ENCODE measurements around the gene RNF44. TPM values are rescaled to one million over a fixed set of nuclear protein-coding genes. Genes with fewer than 3 reads are reported as not detected.
A peak's percentile ranks its signal among the peaks of the same experiment; 100 is the strongest.

RNF44 gene
- polyA plus RNA-seq, 1 donor: 56.3 TPM

DNA sequence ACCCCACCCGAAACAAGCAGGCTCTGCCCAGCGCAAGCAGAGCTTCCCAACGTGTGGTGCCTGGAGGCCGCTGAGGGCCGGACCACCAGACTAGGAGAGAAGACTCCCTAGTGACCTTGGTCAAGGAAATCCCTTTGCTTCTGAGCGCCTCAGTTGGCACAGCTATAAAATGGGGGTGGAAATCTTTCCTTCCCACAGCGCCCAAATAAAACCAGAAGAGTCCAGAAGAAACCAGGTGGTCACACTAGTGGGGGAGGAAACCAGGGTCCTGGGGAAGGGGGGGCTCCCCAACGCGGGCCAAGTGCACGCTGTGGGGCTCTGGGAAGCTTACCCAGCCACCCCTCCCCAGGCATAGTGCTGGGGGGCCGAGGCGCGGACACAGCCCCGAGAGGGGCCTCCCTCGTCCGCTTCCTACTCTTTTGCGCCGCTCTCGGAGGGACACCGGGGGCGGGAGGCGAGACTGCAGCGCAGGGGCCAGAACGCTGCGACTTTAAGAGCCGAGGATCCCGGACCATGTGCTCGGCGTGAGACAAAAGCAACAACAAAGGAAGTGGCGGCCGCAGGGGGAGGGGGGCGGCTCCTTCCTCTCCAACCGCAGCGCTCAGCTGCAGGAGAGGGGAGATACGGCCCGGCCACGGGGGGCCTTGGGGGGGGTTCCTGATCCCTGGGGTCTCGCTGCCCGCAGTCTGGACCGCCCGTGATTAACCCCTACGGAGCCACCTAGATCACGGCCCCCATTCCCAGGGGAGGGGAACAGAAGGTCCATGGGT lies 885 bp downstream of the RNF44 start:
- Histone ChIP-seq H3K27me3 (ENCODE audit: control insufficient read depth, insufficient read depth, low read length) (no peaks in the 10 kb centered on the region), H3K4me1 (ENCODE audit: control insufficient read depth, insufficient read depth, low read length) (peaks cover 43% of the 10 kb centered on the region), H3K36me3 (ENCODE audit: control insufficient read depth, insufficient read depth, low read length) (peaks cover 14% of the 10 kb centered on the region), H3K9me3 (ENCODE audit: control insufficient read depth, low read depth, low read length) (peaks cover 2% of the 10 kb centered on the region), H3K27ac (ENCODE audit: low read length) (peak overlapping the region; percentile 100), H3K4me3 (ENCODE audit: low read length) (peak overlapping the region; percentile 98)
- DNase-seq: peak; percentile 69 to 82
- no CpG with 5 or more reads among the region's 43 CpGs for WGBS (ENCODE audit: insufficient coverage, low lambda C conversion rate)

DNA sequence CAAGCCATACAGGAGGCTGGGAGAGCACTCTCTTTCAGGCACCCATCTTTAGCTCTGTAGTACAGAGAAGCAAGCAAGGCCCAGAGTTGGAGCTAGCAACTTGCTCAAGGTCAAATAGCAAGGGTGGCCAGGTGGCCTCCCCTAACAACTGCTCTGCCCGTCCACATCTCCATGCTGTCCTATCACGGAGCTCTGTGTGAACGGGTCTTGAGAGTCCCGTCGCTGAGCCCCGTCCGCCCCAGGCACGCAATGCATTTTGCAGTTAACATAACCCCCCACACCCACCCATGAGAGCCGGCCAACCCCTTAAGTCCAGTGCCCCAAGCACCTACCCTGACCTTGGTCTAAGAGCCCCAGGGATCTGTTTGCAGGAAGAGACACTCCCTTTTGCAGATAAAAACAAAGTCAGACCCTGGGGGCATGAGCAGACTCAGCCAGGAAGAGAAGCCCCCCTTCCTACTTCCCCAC lies 1.5 kb downstream of the RNF44 start:
- no peak for DNase-seq
- peak overlapping the region; percentile 98 for H3K4me3 ChIP-seq (ENCODE audit: low read length)
- WGBS (ENCODE audit: insufficient coverage, low lambda C conversion rate): no CpG with 5 or more reads among the region's 9 CpGs
- peaks cover 19% of the 10 kb centered on the region for H3K36me3 ChIP-seq (ENCODE audit: control insufficient read depth, insufficient read depth, low read length)
- H3K27me3 ChIP-seq (ENCODE audit: control insufficient read depth, insufficient read depth, low read length): no peaks in the 10 kb centered on the region
- peaks cover 38% of the 10 kb centered on the region for H3K4me1 ChIP-seq (ENCODE audit: control insufficient read depth, insufficient read depth, low read length)
- peak overlapping the region; percentile 100 for H3K27ac ChIP-seq (ENCODE audit: low read length)
- H3K9me3 ChIP-seq (ENCODE audit: control insufficient read depth, low read depth, low read length): peaks cover 2% of the 10 kb centered on the region

DNA sequence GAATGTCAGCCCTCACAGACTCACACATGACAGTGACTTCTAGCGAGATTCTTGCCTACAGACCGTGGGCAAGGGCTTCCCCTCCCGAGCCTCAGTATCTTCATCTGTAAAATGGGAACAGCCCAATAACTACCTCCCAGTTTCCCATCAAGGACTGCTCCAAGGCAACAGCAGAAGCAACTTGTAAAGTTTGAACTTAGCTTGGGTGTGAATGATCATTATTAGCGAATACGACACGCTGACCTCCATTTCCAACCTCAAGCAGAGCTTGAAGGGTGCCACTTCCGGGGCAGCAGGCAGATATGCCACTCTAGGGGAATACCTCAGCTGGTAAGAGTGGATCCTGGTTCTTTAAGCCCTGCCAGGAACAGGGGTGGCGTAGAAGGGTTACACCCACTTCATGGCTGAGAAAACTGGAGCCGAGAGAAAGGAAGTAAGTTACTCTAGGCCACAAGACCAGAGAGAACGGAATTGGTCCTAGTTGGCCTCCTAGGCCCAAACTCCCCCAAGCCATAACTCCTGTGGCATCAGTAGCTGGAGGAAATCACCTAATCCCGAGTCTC lies 2.0 kb downstream of the RNF44 start:
- peak in 1 of 2 donors; percentile 67 for DNase-seq
- H3K9me3 ChIP-seq (ENCODE audit: control insufficient read depth, low read depth, low read length): peaks cover 2% of the 10 kb centered on the region
- H3K27me3 ChIP-seq (ENCODE audit: control insufficient read depth, insufficient read depth, low read length): no peaks in the 10 kb centered on the region
- no CpG with 5 or more reads among the region's 11 CpGs for WGBS (ENCODE audit: insufficient coverage, low lambda C conversion rate)
- peaks cover 38% of the 10 kb centered on the region for H3K4me1 ChIP-seq (ENCODE audit: control insufficient read depth, insufficient read depth, low read length)
- H3K27ac ChIP-seq (ENCODE audit: low read length): peak overlapping the region; percentile 100
- peak overlapping the region; percentile 98 for H3K4me3 ChIP-seq (ENCODE audit: low read length)
- peaks cover 23% of the 10 kb centered on the region for H3K36me3 ChIP-seq (ENCODE audit: control insufficient read depth, insufficient read depth, low read length)

DNA sequence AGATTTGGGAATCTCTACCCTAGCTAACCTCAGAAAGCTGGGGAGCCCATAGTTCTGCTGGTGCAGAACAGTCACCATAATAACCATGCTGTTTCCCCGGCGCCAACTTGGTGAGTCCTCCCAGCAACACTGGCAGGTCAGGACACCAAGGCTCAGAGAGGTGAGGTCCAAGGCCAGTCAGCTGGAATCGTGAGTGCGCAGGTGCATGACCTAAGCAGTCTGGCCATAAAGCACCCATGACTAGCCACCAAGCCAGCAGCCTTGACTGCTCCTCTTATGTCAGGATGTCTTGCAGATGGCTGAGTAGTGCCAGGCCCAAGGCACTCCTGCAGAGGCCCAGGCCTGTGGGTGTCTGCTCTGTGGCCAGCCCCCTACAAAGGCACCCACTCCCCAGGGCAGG lies 2.6 kb downstream of the RNF44 start:
- Histone ChIP-seq H3K36me3 (ENCODE audit: control insufficient read depth, insufficient read depth, low read length) (peaks cover 25% of the 10 kb centered on the region), H3K9me3 (ENCODE audit: control insufficient read depth, low read depth, low read length) (peaks cover 2% of the 10 kb centered on the region), H3K27ac (ENCODE audit: low read length) (peak overlapping the region; percentile 100), H3K4me1 (ENCODE audit: control insufficient read depth, insufficient read depth, low read length) (peaks cover 38% of the 10 kb centered on the region), H3K27me3 (ENCODE audit: control insufficient read depth, insufficient read depth, low read length) (no peaks in the 10 kb centered on the region), H3K4me3 (ENCODE audit: low read length) (no peak overlapping the region)
- DNase-seq: peak in 1 of 2 donors; percentile 42
- WGBS (ENCODE audit: insufficient coverage, low lambda C conversion rate): no CpG with 5 or more reads among the region's 4 CpGs

GRCh38 chr5:176533894-176534611 lies 3.1 kb downstream of the RNF44 start:
- Histone ChIP-seq H3K36me3 (ENCODE audit: control insufficient read depth, insufficient read depth, low read length) (peaks cover 31% of the 10 kb centered on the region), H3K4me3 (ENCODE audit: low read length) (no peak overlapping the region), H3K4me1 (ENCODE audit: control insufficient read depth, insufficient read depth, low read length) (peaks cover 38% of the 10 kb centered on the region), H3K27ac (ENCODE audit: low read length) (peak overlapping the region; percentile 100), H3K9me3 (ENCODE audit: control insufficient read depth, low read depth, low read length) (peaks cover 2% of the 10 kb centered on the region), H3K27me3 (ENCODE audit: control insufficient read depth, insufficient read depth, low read length) (no peaks in the 10 kb centered on the region)
- DNase-seq: peak in 1 of 2 donors; percentile 54
- 40% methylated on average over 1 of the region's 10 CpGs for WGBS (ENCODE audit: insufficient coverage, low lambda C conversion rate)

GRCh38 chr5:176533390-176533789 lies 3.8 kb downstream of the RNF44 start:
- WGBS (ENCODE audit: insufficient coverage, low lambda C conversion rate): no CpG with 5 or more reads among the region's 8 CpGs
- Histone ChIP-seq H3K36me3 (ENCODE audit: control insufficient read depth, insufficient read depth, low read length) (peaks cover 37% of the 10 kb centered on the region), H3K4me1 (ENCODE audit: control insufficient read depth, insufficient read depth, low read length) (peaks cover 34% of the 10 kb centered on the region), H3K27ac (ENCODE audit: low read length) (peak overlapping the region; percentile 100), H3K4me3 (ENCODE audit: low read length) (no peak overlapping the region), H3K9me3 (ENCODE audit: control insufficient read depth, low read depth, low read length) (peaks cover 2% of the 10 kb centered on the region), H3K27me3 (ENCODE audit: control insufficient read depth, insufficient read depth, low read length) (no peaks in the 10 kb centered on the region)
- peak in 1 of 2 donors; percentile 61 for DNase-seq

GRCh38 chr5:176532795-176533194 lies 4.4 kb downstream of the RNF44 start:
- no CpG with 5 or more reads among the region's 9 CpGs for WGBS (ENCODE audit: insufficient coverage, low lambda C conversion rate)
- H3K9me3 ChIP-seq (ENCODE audit: control insufficient read depth, low read depth, low read length): peaks cover 2% of the 10 kb centered on the region
- no peaks in the 10 kb centered on the region for H3K27me3 ChIP-seq (ENCODE audit: control insufficient read depth, insufficient read depth, low read length)
- peaks cover 43% of the 10 kb centered on the region for H3K36me3 ChIP-seq (ENCODE audit: control insufficient read depth, insufficient read depth, low read length)
- no peak overlapping the region for H3K4me3 ChIP-seq (ENCODE audit: low read length)
- DNase-seq: no peak
- H3K4me1 ChIP-seq (ENCODE audit: control insufficient read depth, insufficient read depth, low read length): peaks cover 29% of the 10 kb centered on the region
- no peak overlapping the region for H3K27ac ChIP-seq (ENCODE audit: low read length)

DNA sequence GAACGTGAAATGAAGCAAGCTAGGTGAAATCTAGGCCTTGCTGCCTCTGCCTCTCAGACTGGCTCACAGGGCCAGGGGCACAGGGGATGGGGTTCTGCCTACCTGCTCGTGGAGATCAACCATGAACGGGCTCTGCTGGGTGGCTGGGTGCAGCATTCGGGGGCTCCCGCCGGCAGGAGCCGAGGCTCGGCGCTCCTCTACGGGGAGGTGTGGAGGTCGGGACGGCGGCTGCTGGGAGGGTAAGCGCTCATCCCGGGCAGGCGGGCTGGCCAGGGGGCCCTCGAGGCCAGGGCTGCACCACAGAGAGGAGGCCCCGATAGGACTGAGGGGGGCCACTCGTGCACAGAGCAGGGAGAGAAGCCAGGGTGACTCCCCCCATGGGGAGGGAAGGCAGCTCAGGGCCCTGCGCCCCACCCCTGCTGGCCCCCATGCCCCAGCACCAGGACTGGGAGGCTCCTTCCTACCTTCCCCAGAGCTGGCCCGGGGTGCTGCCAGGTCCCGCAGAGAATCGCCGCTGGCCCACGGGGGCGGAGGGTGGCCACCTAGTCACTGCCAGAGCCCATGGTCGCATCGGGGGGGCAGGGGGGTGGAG lies 5.2 kb downstream of the RNF44 start:
- H3K27me3 ChIP-seq (ENCODE audit: control insufficient read depth, insufficient read depth, low read length): no peaks in the 10 kb centered on the region
- H3K27ac ChIP-seq (ENCODE audit: low read length): no peak overlapping the region
- H3K9me3 ChIP-seq (ENCODE audit: control insufficient read depth, low read depth, low read length): peaks cover under 1% of the 10 kb centered on the region
- no peak overlapping the region for H3K4me3 ChIP-seq (ENCODE audit: low read length)
- DNase-seq: no peak
- no CpG with 5 or more reads among the region's 28 CpGs for WGBS (ENCODE audit: insufficient coverage, low lambda C conversion rate)
- H3K4me1 ChIP-seq (ENCODE audit: control insufficient read depth, insufficient read depth, low read length): peaks cover 29% of the 10 kb centered on the region
- peaks cover 51% of the 10 kb centered on the region for H3K36me3 ChIP-seq (ENCODE audit: control insufficient read depth, insufficient read depth, low read length)

DNA sequence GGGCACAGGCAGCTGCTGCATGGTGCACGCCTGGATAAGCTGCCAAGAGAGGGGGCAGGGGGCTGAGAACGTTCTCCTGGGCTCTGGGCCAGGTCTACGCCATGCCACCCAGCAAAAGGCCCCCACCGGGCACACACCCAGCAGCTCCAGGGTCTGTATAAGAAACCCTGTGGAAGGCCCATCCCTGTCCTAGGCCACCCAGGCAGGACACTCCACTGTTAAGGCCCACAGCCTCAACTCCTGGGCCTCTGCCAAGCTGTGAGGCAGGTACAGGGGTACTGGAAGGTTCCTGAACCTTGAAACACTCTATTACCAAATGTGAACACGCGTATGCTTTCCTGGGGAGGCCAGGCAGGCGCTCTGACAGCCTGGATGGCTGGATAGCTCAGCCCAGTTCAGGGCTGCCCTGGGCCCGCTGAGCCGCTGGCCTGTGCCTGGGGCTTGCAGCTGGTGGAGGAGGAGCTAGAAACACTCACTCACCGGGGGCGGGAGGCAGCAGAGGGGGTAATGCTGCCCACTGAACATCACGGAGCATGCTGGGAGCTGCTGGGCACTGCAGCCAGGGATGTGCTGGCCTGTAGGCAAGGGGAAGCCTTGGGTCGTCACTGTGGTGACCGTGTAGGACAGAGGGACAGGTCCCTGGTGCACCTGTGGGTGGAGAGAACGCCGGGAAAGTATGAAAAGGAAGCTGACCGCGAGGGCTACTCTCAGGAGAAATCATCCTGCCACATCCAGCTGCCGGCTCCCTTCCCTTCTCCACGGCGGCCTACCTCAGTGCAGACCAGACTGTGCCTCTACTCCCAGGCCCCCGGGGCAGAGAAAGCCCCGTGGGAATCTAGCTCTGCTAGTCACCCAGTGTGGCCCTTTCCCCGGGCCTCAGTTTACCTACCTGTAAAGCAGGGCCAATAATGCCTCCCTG lies 6.0 kb downstream of the RNF44 start:
- Histone ChIP-seq H3K27me3 (ENCODE audit: control insufficient read depth, insufficient read depth, low read length) (no peaks in the 10 kb centered on the region), H3K9me3 (ENCODE audit: control insufficient read depth, low read depth, low read length) (no peaks in the 10 kb centered on the region), H3K27ac (ENCODE audit: low read length) (no peak overlapping the region), H3K36me3 (ENCODE audit: control insufficient read depth, insufficient read depth, low read length) (peaks cover 51% of the 10 kb centered on the region), H3K4me3 (ENCODE audit: low read length) (no peak overlapping the region), H3K4me1 (ENCODE audit: control insufficient read depth, insufficient read depth, low read length) (peaks cover 29% of the 10 kb centered on the region)
- DNase-seq: no peak
- WGBS (ENCODE audit: insufficient coverage, low lambda C conversion rate): no CpG with 5 or more reads among the region's 24 CpGs
